Measurements from ENCODE around the gene SLC41A2.

DNA sequence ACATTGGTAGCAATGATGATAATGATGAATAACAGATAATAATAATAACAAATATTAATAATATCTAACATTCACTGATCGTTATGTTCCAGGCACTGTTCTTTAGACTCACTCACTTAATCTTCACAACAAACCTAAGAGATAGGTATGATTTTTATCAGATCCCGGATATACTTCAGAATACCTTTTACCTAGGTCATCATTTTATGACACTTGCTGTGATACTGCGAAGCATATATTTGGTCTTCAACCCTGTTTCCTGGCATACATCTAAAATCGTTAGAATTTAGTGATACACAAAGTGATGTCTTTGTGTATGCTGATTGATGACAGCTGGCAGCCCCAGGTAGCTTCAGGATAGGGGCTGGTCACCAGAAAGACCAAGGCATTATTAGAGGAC, 46.1 kb downstream of the SLC41A2 start:
- TF ChIP-seq, protein P1, sequence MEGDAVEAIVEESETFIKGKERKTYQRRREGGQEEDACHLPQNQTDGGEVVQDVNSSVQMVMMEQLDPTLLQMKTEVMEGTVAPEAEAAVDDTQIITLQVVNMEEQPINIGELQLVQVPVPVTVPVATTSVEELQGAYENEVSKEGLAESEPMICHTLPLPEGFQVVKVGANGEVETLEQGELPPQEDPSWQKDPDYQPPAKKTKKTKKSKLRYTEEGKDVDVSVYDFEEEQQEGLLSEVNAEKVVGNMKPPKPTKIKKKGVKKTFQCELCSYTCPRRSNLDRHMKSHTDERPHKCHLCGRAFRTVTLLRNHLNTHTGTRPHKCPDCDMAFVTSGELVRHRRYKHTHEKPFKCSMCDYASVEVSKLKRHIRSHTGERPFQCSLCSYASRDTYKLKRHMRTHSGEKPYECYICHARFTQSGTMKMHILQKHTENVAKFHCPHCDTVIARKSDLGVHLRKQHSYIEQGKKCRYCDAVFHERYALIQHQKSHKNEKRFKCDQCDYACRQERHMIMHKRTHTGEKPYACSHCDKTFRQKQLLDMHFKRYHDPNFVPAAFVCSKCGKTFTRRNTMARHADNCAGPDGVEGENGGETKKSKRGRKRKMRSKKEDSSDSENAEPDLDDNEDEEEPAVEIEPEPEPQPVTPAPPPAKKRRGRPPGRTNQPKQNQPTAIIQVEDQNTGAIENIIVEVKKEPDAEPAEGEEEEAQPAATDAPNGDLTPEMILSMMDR (conservative IDR thresholded peaks at IDR 0.05 in 1 of 2, IDR thresholded peaks at IDR 0.05 in 1 of 2; ENCODE audit: extremely low read depth in 1 of 2, insufficient read depth in 1 of 2, low read depth in 1 of 2, low read length in 2 of 2): no peak
- TF ChIP-seq EZH2 (IDR thresholded peaks at IDR 0.05; ENCODE audit: borderline replicate concordance, low read length): no peak

All from mammary epithelial cell (primary cell).